Activated T-cell treated with anti-CD3 and anti-CD28 coated beads, Interleukin-2, amount 50 U/mL, for 48 hours (primary cell): Measurements from ENCODE around the gene STKLD1.
"Not testable (repeated sequence)": the region's sequence is repeated elsewhere in the genome, so short reads cannot be mapped to it uniquely, and the experiment has no call there.

Experiments used
- DNase-seq, 2 experiments: peaks; one replicate each; pipeline ENCODE4 v3.0.0-alpha.2; 2020

Gene STKLD1

GRCh38 chr9:133449760-133450159 is 73.6 kb downstream of the STKLD1 start:
- no peak for DNase-seq

GRCh38 chr9:133451865-133452264 is 75.7 kb downstream of the STKLD1 start:
- DNase-seq = not testable (repeated sequence)

DNA sequence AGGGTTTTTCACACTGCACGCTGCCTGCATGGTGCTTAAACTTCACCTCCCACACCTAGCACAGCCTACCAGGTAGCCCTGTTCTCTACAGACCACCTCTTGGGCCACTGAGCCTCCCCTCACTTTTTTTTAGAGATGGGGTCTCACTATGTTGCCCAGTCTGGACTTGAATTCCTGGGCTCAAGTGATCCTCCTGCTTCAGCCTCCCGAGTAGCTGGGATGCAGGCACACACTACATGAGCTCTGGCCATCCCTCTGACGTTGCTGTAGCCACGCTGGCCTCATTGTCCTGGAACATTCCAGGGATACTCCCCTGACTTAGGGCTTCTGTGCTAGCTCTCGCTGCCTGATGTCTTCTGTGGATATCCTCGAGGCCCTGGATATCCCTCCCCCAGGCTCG is 76.4 kb downstream of the STKLD1 start:
- no peak for DNase-seq

DNA sequence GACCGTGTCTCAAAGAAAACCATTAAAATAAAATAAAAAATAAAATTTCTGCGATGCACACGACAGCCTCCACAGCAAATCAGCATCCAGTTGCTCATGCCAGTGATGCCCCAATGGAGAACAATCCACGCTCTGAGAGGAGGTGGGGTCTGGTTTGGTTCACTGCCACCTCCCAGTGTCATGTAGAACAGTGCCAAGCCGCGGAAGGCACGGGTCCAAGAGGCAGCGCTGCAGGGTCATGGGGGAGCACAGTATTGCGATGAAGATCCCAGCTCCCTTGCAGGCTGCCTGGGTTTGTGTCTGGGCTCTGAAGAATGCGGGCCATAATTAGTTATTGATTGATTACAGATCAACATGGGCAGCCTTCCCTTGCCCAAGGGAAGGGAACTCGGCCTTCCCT is 77.5 kb downstream of the STKLD1 start:
- no peak for DNase-seq

- no peak for DNase-seq
These were observed 78.2 kb downstream of the STKLD1 start for GRCh38 chr9:133454325-133454724.

DNA sequence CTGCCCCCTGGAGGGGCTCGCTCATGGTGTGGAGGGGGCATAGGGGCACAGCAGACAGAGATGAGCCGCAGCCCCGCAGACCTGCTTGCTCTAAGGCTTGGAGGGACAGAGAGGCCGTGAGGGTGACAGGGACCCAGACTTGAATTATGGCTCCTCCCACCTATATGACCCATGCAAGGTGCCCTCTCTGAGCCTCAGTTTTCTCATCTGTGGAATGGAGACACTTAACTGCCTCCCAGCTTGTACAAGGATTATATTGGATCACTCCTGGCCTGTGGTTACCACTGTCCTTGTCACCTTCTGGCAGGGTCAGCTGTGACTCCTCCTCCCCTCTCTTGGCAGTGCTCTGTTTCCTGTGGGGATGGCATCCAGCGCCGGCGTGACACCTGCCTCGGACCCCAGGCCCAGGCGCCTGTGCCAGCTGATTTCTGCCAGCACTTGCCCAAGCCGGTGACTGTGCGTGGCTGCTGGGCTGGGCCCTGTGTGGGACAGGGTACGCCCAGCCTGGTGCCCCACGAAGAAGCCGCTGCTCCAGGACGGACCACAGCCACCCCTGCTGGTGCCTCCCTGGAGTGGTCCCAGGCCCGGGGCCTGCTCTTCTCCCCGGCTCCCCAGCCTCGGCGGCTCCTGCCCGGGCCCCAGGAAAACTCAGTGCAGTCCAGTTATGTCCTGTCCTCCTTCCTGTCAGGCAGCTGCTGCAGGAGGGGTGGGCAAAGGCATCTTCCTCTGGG is 78.9 kb downstream of the STKLD1 start:
- no peak for DNase-seq
